CD14-positive monocyte (primary cell): ENCODE measurements around the gene NCKAP1. TPM values are rescaled to one million over a fixed set of nuclear protein-coding genes. Genes with fewer than 3 reads are reported as not detected.

Source experiments
- DNase-seq, 3 donors: peaks; one replicate each; pipeline ENCODE4 v3.0.0-alpha.2; 2011 to 2022
- H2AFZ ChIP-seq: 2 replicates; pipeline ENCODE4 v1.6.0; 2012; ENCODE audit warnings: mild to moderate bottlenecking, low read depth, low read length, inconsistent platforms; ENCODE audit not compliant: insufficient read depth, poor library complexity, severe bottlenecking
- H3K27ac ChIP-seq, 2 donors: 1 replicate in 1 of 2; 2 replicates in 1 of 2; pipeline ENCODE4 v1.5.1; 2012 to 2013; ENCODE audit warnings: low read length in 2 of 2, control low read depth in 1 of 2, inconsistent platforms in 1 of 2, low read depth in 1 of 2, mild to moderate bottlenecking in 1 of 2
- H3K27me3 ChIP-seq, 2 donors: one replicate each; pipeline versions ENCODE4 v1.6.0 to v1.6.1; 2011 to 2013; ENCODE audit warnings: low read length in 2 of 2; ENCODE audit not compliant: control insufficient read depth in 2 of 2, insufficient read depth in 2 of 2
- H3K36me3 ChIP-seq, 2 donors: replicated peaks in 1 of 2; 1 replicate in 1 of 2; 2 replicates in 1 of 2; pipeline versions ENCODE4 v1.5.1 to v1.6.1; 2012 to 2013; ENCODE audit warnings: low read length in 2 of 2, control low read depth in 1 of 2, inconsistent platforms in 1 of 2, mild to moderate bottlenecking in 1 of 2; ENCODE audit not compliant: insufficient read depth in 2 of 2, control insufficient read depth in 1 of 2
- H3K4me1 ChIP-seq, 2 donors: 1 replicate in 1 of 2; 2 replicates in 1 of 2; pipeline versions ENCODE4 v1.5.1 to v1.6.1; 2012 to 2013; ENCODE audit warnings: low read length in 2 of 2, control low read depth in 1 of 2, inconsistent platforms in 1 of 2, mild to moderate bottlenecking in 1 of 2, moderate library complexity in 1 of 2; ENCODE audit not compliant: insufficient read depth in 2 of 2, control insufficient read depth in 1 of 2
- H3K4me2 ChIP-seq: replicated peaks from 2 replicates; pipeline ENCODE3; 2012; ENCODE audit warnings: low read length, moderate library complexity, mild to moderate bottlenecking; ENCODE audit not compliant: poor library complexity, severe bottlenecking; ENCODE audit errors: extremely low read depth
- H3K4me3 ChIP-seq, 3 experiments: fragments of 200-600 bp in 1 of 3; sonication (generic) in 1 of 3; replicated peaks in 1 of 3; 1 replicate in 2 of 3; 2 replicates in 1 of 3; pipeline ENCODE4 v1.5.1; 2011 to 2013; ENCODE audit warnings: low read length in 3 of 3, mild to moderate bottlenecking in 3 of 3, control low read depth in 2 of 3, low read depth in 2 of 3, inconsistent platforms in 1 of 3, moderate library complexity in 1 of 3
- H3K79me2 ChIP-seq: 2 replicates; pipeline ENCODE4 v1.6.0; 2012; ENCODE audit warnings: mild to moderate bottlenecking, control low read depth, inconsistent platforms, low read length, moderate library complexity; ENCODE audit not compliant: insufficient read depth
- H3K9ac ChIP-seq: 2 replicates; pipeline ENCODE4 v1.6.0; 2017; ENCODE audit warnings: low read length, mild to moderate bottlenecking; ENCODE audit not compliant: insufficient read depth, poor library complexity, severe bottlenecking
- H3K9me3 ChIP-seq, 2 donors: replicated peaks in 1 of 2; 1 replicate in 1 of 2; 2 replicates in 1 of 2; pipeline versions ENCODE4 v1.5.1 to v1.6.1; 2012 to 2013; ENCODE audit warnings: low read length in 2 of 2, control low read depth in 1 of 2; ENCODE audit not compliant: control insufficient read depth in 1 of 2, insufficient read depth in 1 of 2
- H4K20me1 ChIP-seq: 2 replicates; pipeline ENCODE4 v1.6.0; 2012; ENCODE audit warnings: mild to moderate bottlenecking, low read length, control low read depth, moderate library complexity; ENCODE audit not compliant: insufficient read depth
- H3K27ac Mint-ChIP-seq, 7 donors: one replicate each; pipeline ENCODE4 v1.8.0; 2020; ENCODE audit warnings: mild to moderate bottlenecking in 7 of 7, mixed read lengths in 7 of 7, moderate library complexity in 6 of 7, inconsistent platforms in 2 of 7
- H3K27me3 Mint-ChIP-seq, 3 donors: one replicate each; pipeline ENCODE4 v1.8.0; 2021 to 2022; ENCODE audit warnings: low read depth in 3 of 3, mild to moderate bottlenecking in 3 of 3, mixed read lengths in 3 of 3, moderate library complexity in 3 of 3, inconsistent platforms in 1 of 3
- H3K36me3 Mint-ChIP-seq, 2 donors: one replicate each; pipeline ENCODE4 v1.8.0; 2020; ENCODE audit warnings: mixed read lengths in 2 of 2, inconsistent platforms in 1 of 2, mild to moderate bottlenecking in 1 of 2
- H3K4me1 Mint-ChIP-seq: one replicate; pipeline ENCODE4 v1.8.0; 2020; ENCODE audit warnings: mild to moderate bottlenecking, mixed read lengths
- H3K4me3 Mint-ChIP-seq, 2 donors: one replicate each; pipeline ENCODE4 v1.8.0; 2020; ENCODE audit warnings: mild to moderate bottlenecking in 2 of 2, mixed read lengths in 2 of 2, moderate library complexity in 1 of 2
- H3K9me3 Mint-ChIP-seq, 7 donors: one replicate each; pipeline ENCODE4 v1.8.0; 2020 to 2022; ENCODE audit warnings: mixed read lengths in 7 of 7, mild to moderate bottlenecking in 6 of 7, moderate library complexity in 6 of 7, inconsistent platforms in 2 of 7
- CTCF ChIP-seq: fragments of 200-600 bp; IDR thresholded peaks from one replicate; pipeline ENCODE4 v1.8.0; 2022; ENCODE audit warnings: antibody characterized with exemption, mild to moderate bottlenecking
- WGBS: methylation state at CpG from one replicate; pipeline ENCODE4 v1.1.5; 2013; ENCODE audit warnings: missing lambda C conversion rate; ENCODE audit not compliant: insufficient coverage; 5-methylcytosine and 5-hydroxymethylcytosine counted together
- intact Hi-C, 2 donors: fragments of 100-400 bp; cut with micrococcal nuclease; formaldehyde crosslinking; loops; one replicate each; pipeline versions ENCODE4 v1.15.0 to v1.15.1; 2023
- polyA plus RNA-seq, 3 donors: library from polyadenylated mRNA; depleted of rRNA in 1 of 3; unstranded in 2 of 3; stranded (reverse) in 1 of 3; fragments of 300-500 nt in 2 of 3; fragments of >200 nt in 1 of 3; fragmentation: Illumina TruSeq in 2 of 3; gene quantifications; 1 replicate in 2 of 3; 2 replicates in 1 of 3; pipeline ENCODE4 v1.2.3, GENCODE V29; 2012 to 2021

Gene NCKAP1
- polyA plus RNA-seq, 3 donors: 0.01 TPM; not detected in 2

DNA sequence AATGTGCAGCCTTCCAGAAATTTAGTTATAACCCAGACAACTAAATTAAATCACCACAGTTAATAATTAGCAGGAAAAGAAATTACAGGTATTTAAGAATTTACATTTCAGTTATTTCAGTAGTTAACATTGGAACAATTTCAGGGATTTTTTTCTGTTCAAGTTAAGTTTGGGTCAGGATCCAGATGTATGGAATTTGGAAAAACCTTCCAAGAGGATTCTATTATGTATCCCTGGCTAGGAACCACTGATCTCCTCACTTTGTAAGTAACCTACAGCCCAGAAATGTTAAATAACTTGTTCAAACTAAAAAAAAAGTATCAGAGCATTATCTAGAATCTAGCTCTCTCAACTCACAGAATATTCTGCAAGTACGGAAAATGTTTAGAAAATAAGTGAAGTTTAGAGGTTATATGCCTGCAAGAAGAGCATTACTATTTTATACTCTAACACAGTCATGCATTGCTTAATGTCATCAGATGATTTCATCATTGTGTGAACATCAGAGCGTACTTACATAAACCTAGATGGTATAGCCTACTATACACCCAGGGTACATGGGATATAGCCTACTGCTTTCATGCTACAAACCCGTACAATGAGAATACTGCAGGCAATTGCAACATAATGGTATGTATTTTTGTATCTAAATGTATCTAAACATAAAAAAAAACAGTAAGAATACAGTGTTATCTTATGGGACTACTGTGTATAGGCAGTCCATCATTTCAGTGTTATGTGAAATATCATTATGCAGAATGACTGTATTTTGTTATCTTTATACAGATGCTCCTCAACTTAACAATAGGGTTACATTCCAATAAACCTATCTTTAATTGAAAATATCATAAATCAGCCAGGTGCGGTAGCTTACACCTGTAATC, 6.1 kb downstream of the NCKAP1 start:
- Mint-ChIP-seq H3K4me3 (peak overlapping the region in 1 of 2 donors; percentile 71), H3K36me3 (peaks cover 2 to 3% of the 10 kb centered on the region in 2 donors), H3K27me3 (peaks cover 85 to 94% (median 92%) of the 10 kb centered on the region in 3 donors), H3K9me3 (peaks cover 0 to 12% (median 6%) of the 10 kb centered on the region in 7 donors), H3K27ac (no peak overlapping the region), H3K4me1 (peaks cover 18% of the 10 kb centered on the region)
- Histone ChIP-seq H3K4me3 (no peak overlapping the region), H3K79me2 (no peaks in the 10 kb centered on the region), H3K9me3 (peaks cover 0 to 30% of the 10 kb centered on the region in 2 donors), H3K36me3 (no peaks in the 10 kb centered on the region), H3K27ac (no peak overlapping the region), H3K4me1 (peaks cover 4 to 7% of the 10 kb centered on the region in 2 donors), H3K4me2 (no peak overlapping the region), H2AFZ (no peak overlapping the region), H4K20me1 (peaks cover under 1% of the 10 kb centered on the region), H3K9ac (no peak overlapping the region), H3K27me3 (peaks cover 96 to 100% of the 10 kb centered on the region in 2 donors)
- intact Hi-C loops: no loop called here
- peak; percentile 15 to 55 (median 39) for DNase-seq
- 100% methylated on average over 1 of the region's 4 CpGs for WGBS
- TF ChIP-seq CTCF: no peak

DNA sequence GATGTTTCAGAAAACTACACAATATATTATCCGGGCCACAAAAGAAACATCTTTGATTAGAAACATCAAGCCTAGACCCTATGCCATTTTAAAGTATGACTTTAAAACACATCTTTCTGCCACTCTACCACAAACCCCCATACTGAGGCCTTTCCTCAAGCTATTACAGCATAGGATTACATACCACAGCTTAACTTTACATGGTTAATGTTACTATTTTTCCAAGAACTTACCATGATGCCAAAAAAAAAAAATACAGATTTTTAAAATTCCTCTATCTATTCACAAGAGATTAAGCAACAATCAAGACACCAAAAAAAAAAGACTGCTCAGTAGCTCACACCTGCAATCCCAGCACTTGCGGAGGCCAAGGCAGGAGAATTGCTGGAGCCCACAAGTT, 9.0 kb downstream of the NCKAP1 start:
- 100% methylated on average over 2 of the region's 2 CpGs for WGBS
- Histone ChIP-seq H3K36me3 (no peaks in the 10 kb centered on the region), H3K9me3 (peaks cover 0 to 14% of the 10 kb centered on the region in 2 donors), H2AFZ (no peak overlapping the region), H3K4me1 (no peaks in the 10 kb centered on the region), H4K20me1 (no peaks in the 10 kb centered on the region), H3K27me3 (peaks cover 94 to 100% of the 10 kb centered on the region in 2 donors), H3K79me2 (no peaks in the 10 kb centered on the region), H3K4me3 (no peak overlapping the region), H3K9ac (no peak overlapping the region), H3K27ac (no peak overlapping the region), H3K4me2 (no peak overlapping the region)
- Mint-ChIP-seq H3K4me3 (peak overlapping the region in 1 of 2 donors; percentile 61), H3K27me3 (peaks cover 82 to 86% (median 82%) of the 10 kb centered on the region in 3 donors), H3K36me3 (peaks cover 0 to 3% of the 10 kb centered on the region in 2 donors), H3K27ac (no peak overlapping the region), H3K4me1 (peaks cover 3% of the 10 kb centered on the region), H3K9me3 (peaks cover 0 to 5% (median 0%) of the 10 kb centered on the region in 7 donors)
- intact Hi-C loops: no loop called here
- no peak for TF ChIP-seq CTCF
- no peak for DNase-seq
